Glutamatergic neuron (in vitro differentiated cells): ENCODE data around the gene IL17RE. TPM values are rescaled to one million over a fixed set of nuclear protein-coding genes. Genes with fewer than 3 reads are reported as not detected.
"Not testable (repeated sequence)": the region's sequence is repeated elsewhere in the genome, so short reads cannot be mapped to it uniquely, and the experiment has no call there.

Experiments used
- DNase-seq: peaks from one replicate; pipeline ENCODE4 v3.0.0; 2022
- H3K27ac Mint-ChIP-seq: one replicate; pipeline ENCODE4 v1.8.0; 2020; ENCODE audit warnings: mild to moderate bottlenecking, mixed read lengths, inconsistent platforms; ENCODE audit not compliant: unreplicated experiment
- H3K27me3 Mint-ChIP-seq: one replicate; pipeline ENCODE4 v1.8.0; 2020; ENCODE audit warnings: mild to moderate bottlenecking, moderate library complexity, mixed read lengths, inconsistent platforms; ENCODE audit not compliant: unreplicated experiment
- H3K36me3 Mint-ChIP-seq: one replicate; pipeline ENCODE4 v1.8.0; 2020; ENCODE audit warnings: mild to moderate bottlenecking, mixed read lengths, inconsistent platforms; ENCODE audit not compliant: unreplicated experiment
- H3K4me1 Mint-ChIP-seq: one replicate; pipeline ENCODE4 v1.8.0; 2020; ENCODE audit warnings: mild to moderate bottlenecking, low read depth, mixed read lengths, inconsistent platforms; ENCODE audit not compliant: unreplicated experiment
- H3K4me3 Mint-ChIP-seq: one replicate; pipeline ENCODE4 v1.8.0; 2020; ENCODE audit warnings: mild to moderate bottlenecking, mixed read lengths, inconsistent platforms; ENCODE audit not compliant: unreplicated experiment
- H3K9me3 Mint-ChIP-seq: one replicate; pipeline ENCODE4 v1.8.0; 2020; ENCODE audit warnings: mild to moderate bottlenecking, moderate library complexity, mixed read lengths, inconsistent platforms; ENCODE audit not compliant: unreplicated experiment
- CTCF ChIP-seq: fragments of 200-600 bp; sonication (generic); IDR thresholded peaks from one replicate; pipeline ENCODE4 v1.5.0; 2021; ENCODE audit not compliant: partially characterized antibody, unreplicated experiment
- total RNA-seq: library from RNA; stranded (reverse); fragmentation: NEBNext Ultra II Directional; extraction: Animal tissue kit (Norgen Biotek cat#: 25700); gene quantifications from one replicate; pipeline ENCODE4 v1.2.1, GENCODE V29; 2021; ENCODE audit not compliant: unreplicated experiment

The IL17RE gene
- total RNA-seq, 1 donor from 2014 or later = 3.9 TPM

GRCh38 chr3:9866639-9867038, 36.0 kb upstream of the IL17RE start:
- H3K9me3 Mint-ChIP-seq = no peaks in the 10 kb centered on the region
- no peaks in the 10 kb centered on the region for H3K36me3 Mint-ChIP-seq
- H3K27me3 Mint-ChIP-seq = peaks cover 2% of the 10 kb centered on the region
- H3K4me1 Mint-ChIP-seq = peaks cover 5% of the 10 kb centered on the region
- DNase-seq = no peak
- no peak overlapping the region for H3K4me3 Mint-ChIP-seq
- no peak overlapping the region for H3K27ac Mint-ChIP-seq
- TF ChIP-seq CTCF = no peak

- Mint-ChIP-seq H3K27ac (no peak overlapping the region), H3K4me1 (peaks cover 3% of the 10 kb centered on the region), H3K36me3 (no peaks in the 10 kb centered on the region), H3K27me3 (peaks cover 2% of the 10 kb centered on the region), H3K4me3 (no peak overlapping the region), H3K9me3 (no peaks in the 10 kb centered on the region)
- DNase-seq = no peak
- TF ChIP-seq CTCF = no peak
These were observed 35.5 kb upstream of the IL17RE start for GRCh38 chr3:9867106-9867505.

GRCh38 chr3:9869955-9870354, 32.7 kb upstream of the IL17RE start:
- Mint-ChIP-seq H3K36me3 (no peaks in the 10 kb centered on the region), H3K4me1 (no peaks in the 10 kb centered on the region), H3K27ac (no peak overlapping the region), H3K9me3 (no peaks in the 10 kb centered on the region), H3K27me3 (peaks cover 2% of the 10 kb centered on the region), H3K4me3 (no peak overlapping the region)
- DNase-seq = no peak
- TF ChIP-seq CTCF = no peak

GRCh38 chr3:9870978-9871377, 31.7 kb upstream of the IL17RE start:
- Mint-ChIP-seq H3K36me3 (no peaks in the 10 kb centered on the region), H3K4me3 (no peak overlapping the region), H3K4me1 (no peaks in the 10 kb centered on the region), H3K27me3 (peaks cover 2% of the 10 kb centered on the region), H3K27ac (no peak overlapping the region), H3K9me3 (no peaks in the 10 kb centered on the region)
- no peak for DNase-seq
- no peak for TF ChIP-seq CTCF

GRCh38 chr3:9872067-9872466, 30.6 kb upstream of the IL17RE start:
- not testable (repeated sequence) for H3K4me1 Mint-ChIP-seq, H3K4me3 Mint-ChIP-seq, H3K36me3 Mint-ChIP-seq, H3K27ac Mint-ChIP-seq, H3K9me3 Mint-ChIP-seq, H3K27me3 Mint-ChIP-seq, DNase-seq

GRCh38 chr3:9875448-9875847, 27.2 kb upstream of the IL17RE start:
- Mint-ChIP-seq H3K4me3 (no peak overlapping the region), H3K27ac (no peak overlapping the region), H3K9me3 (no peaks in the 10 kb centered on the region), H3K4me1 (no peaks in the 10 kb centered on the region), H3K27me3 (no peaks in the 10 kb centered on the region), H3K36me3 (no peaks in the 10 kb centered on the region)
- no peak for TF ChIP-seq CTCF
- DNase-seq = no peak

- H3K9me3 Mint-ChIP-seq, H3K4me3 Mint-ChIP-seq, DNase-seq, H3K36me3 Mint-ChIP-seq, H3K4me1 Mint-ChIP-seq, H3K27me3 Mint-ChIP-seq, H3K27ac Mint-ChIP-seq: not testable (repeated sequence)
These were observed 26.4 kb upstream of the IL17RE start for GRCh38 chr3:9876255-9876654.
